CMK (cell line): Measurements from ENCODE around the gene OR2A14.
A peak's percentile ranks its signal among the peaks of the same experiment; 100 is the strongest.
"Not testable (repeated sequence)": the region's sequence is repeated elsewhere in the genome, so short reads cannot be mapped to it uniquely, and the experiment has no call there.

Experiments used
- DNase-seq: peaks from one replicate; pipeline ENCODE4 v3.0.0-alpha.2; 2010; ENCODE audit warnings: low read depth

Gene OR2A14

GRCh38 chr7:144122876-144123275, at the start of gene OR2A14:
Gene OR2A14, plus strand, starts transcription at chr7:144123176. Its CDS starts 5,937 bp downstream, at chr7:144129113.
- DNase-seq = no peak

GRCh38 chr7:144074374-144074773, 48.6 kb upstream of the OR2A14 start:
- no peak for DNase-seq

- no peak for DNase-seq
Measured at GRCh38 chr7:144085978-144086377, 37.0 kb upstream of the OR2A14 start, which contains the start of gene OR2A12. Gene OR2A12, plus strand, starts transcription at chr7:144086278. Its CDS starts 8,830 bp downstream, at chr7:144095108.

GRCh38 chr7:144086730-144087129, 36.2 kb upstream of the OR2A14 start:
- no peak for DNase-seq

- no peak for DNase-seq
Measured at GRCh38 chr7:144087230-144087629, 35.7 kb upstream of the OR2A14 start.

- DNase-seq = no peak
Measured at GRCh38 chr7:144090667-144091066, 32.3 kb upstream of the OR2A14 start.

- DNase-seq = no peak
Measured at GRCh38 chr7:144098776-144099175, 24.2 kb upstream of the OR2A14 start.

GRCh38 chr7:144100607-144101006, 22.4 kb upstream of the OR2A14 start:
- DNase-seq = no peak

GRCh38 chr7:144102041-144102440, 20.9 kb upstream of the OR2A14 start:
- no peak for DNase-seq

GRCh38 chr7:144105211-144105610, 17.8 kb upstream of the OR2A14 start:
- DNase-seq = no peak

- no peak for DNase-seq
Measured at GRCh38 chr7:144109283-144109682, 13.7 kb upstream of the OR2A14 start, which contains the start of gene OR2A2. Gene OR2A2, plus strand, starts transcription at chr7:144109583. Its CDS starts 0 bp downstream, at chr7:144109583.

GRCh38 chr7:144110272-144110671, 12.7 kb upstream of the OR2A14 start:
- DNase-seq = no peak

- no peak for DNase-seq
Measured at GRCh38 chr7:144113651-144114050, 9.3 kb upstream of the OR2A14 start.

GRCh38 chr7:144118341-144118740, 4.6 kb upstream of the OR2A14 start:
- DNase-seq = no peak

- peak; percentile 36 for DNase-seq
Measured at GRCh38 chr7:144127714-144128334, 4.8 kb downstream of the OR2A14 start.

GRCh38 chr7:144129601-144130000, 6.6 kb downstream of the OR2A14 start:
- DNase-seq = not testable (repeated sequence)

- no peak for DNase-seq
Measured at GRCh38 chr7:144130730-144131129, 7.8 kb downstream of the OR2A14 start.

GRCh38 chr7:144132262-144132661, 9.3 kb downstream of the OR2A14 start:
- DNase-seq = no peak

- no peak for DNase-seq
Measured at GRCh38 chr7:144133307-144133706, 10.3 kb downstream of the OR2A14 start.

GRCh38 chr7:144134116-144134515, 11.1 kb downstream of the OR2A14 start:
- DNase-seq = no peak

GRCh38 chr7:144137501-144137900, 14.5 kb downstream of the OR2A14 start:
- no peak for DNase-seq

GRCh38 chr7:144142187-144142586, 19.2 kb downstream of the OR2A14 start:
- DNase-seq = no peak

- no peak for DNase-seq
Measured at GRCh38 chr7:144144426-144144825, 21.4 kb downstream of the OR2A14 start.

GRCh38 chr7:144148224-144148827, 25.4 kb downstream of the OR2A14 start:
- no peak for DNase-seq
